Measurements from ENCODE around the gene FFAR4.

DNA sequence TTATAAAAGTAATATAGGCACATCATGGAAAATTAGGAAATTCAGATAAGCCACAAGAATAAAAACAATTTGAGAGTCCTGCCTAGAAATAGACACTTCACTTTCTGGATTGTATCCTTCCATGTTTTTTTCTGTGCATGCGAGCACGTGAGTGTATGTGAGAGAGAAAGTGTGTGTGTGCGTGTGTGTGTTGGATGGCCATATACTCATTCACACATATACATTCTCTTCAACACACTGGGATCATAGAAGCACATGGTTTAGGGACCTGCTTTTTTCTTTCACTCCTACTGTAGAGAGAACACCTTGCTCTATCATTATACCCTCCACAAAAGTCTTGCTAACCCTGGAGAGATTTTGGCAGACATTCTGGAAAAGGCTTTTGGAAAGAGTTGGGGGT is 7.5 kb downstream of the FFAR4 start:
- TF ChIP-seq, protein P1, sequence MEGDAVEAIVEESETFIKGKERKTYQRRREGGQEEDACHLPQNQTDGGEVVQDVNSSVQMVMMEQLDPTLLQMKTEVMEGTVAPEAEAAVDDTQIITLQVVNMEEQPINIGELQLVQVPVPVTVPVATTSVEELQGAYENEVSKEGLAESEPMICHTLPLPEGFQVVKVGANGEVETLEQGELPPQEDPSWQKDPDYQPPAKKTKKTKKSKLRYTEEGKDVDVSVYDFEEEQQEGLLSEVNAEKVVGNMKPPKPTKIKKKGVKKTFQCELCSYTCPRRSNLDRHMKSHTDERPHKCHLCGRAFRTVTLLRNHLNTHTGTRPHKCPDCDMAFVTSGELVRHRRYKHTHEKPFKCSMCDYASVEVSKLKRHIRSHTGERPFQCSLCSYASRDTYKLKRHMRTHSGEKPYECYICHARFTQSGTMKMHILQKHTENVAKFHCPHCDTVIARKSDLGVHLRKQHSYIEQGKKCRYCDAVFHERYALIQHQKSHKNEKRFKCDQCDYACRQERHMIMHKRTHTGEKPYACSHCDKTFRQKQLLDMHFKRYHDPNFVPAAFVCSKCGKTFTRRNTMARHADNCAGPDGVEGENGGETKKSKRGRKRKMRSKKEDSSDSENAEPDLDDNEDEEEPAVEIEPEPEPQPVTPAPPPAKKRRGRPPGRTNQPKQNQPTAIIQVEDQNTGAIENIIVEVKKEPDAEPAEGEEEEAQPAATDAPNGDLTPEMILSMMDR (IDR thresholded peaks at IDR 0.05): no peak
- TF ChIP-seq ZFX (IDR thresholded peaks at IDR 0.05; ENCODE audit: borderline replicate concordance): no peak

All from 22Rv1 (cell line).